MM.1S (cell line): ENCODE results near the gene FAM216A.
A peak's percentile ranks its signal among the peaks of the same experiment; 100 is the strongest.

Experiments
- DNase-seq: peaks from one replicate; pipeline ENCODE4 v3.0.0-alpha.2; 2015
- H2AFZ ChIP-seq: fragments of 300-600 bp; sonication (generic); 2 replicates; pipeline ENCODE4 v1.6.0; 2016; ENCODE audit warnings: antibody characterized with exemption, low read length
- H3F3A ChIP-seq: fragments of 300-600 bp; sonication (generic); 2 replicates; pipeline ENCODE4 v1.6.1; 2016; ENCODE audit warnings: mild to moderate bottlenecking, antibody characterized with exemption, low read length, moderate library complexity, mixed read lengths; ENCODE audit not compliant: insufficient read depth
- H3K27ac ChIP-seq: fragments of 300-600 bp; sonication (generic); 2 replicates; pipeline ENCODE4 v1.5.1; 2016; ENCODE audit warnings: mild to moderate bottlenecking, low read length
- H3K27me3 ChIP-seq: fragments of 300-600 bp; sonication (generic); replicated peaks from 2 replicates; pipeline ENCODE4 v1.6.0; 2016; ENCODE audit warnings: low read length; ENCODE audit not compliant: insufficient read depth
- H3K36me3 ChIP-seq: fragments of 300-600 bp; sonication (generic); replicated peaks from 2 replicates; pipeline ENCODE4 v1.6.1; 2016; ENCODE audit warnings: mild to moderate bottlenecking, low read length, mixed read lengths; ENCODE audit not compliant: insufficient read depth
- H3K4me1 ChIP-seq: fragments of 300-600 bp; sonication (generic); 2 replicates; pipeline ENCODE4 v1.6.1; 2016; ENCODE audit warnings: low read length, mixed read lengths
- H3K4me2 ChIP-seq: fragments of 300-600 bp; sonication (generic); 2 replicates; pipeline ENCODE4 v1.6.0; 2016; ENCODE audit warnings: low read depth, low read length
- H3K4me3 ChIP-seq: fragments of 300-600 bp; sonication (generic); 2 replicates; pipeline ENCODE4 v1.5.1; 2016; ENCODE audit warnings: low read length, mixed read lengths
- H3K79me2 ChIP-seq: fragments of 300-600 bp; sonication (generic); 2 replicates; pipeline ENCODE4 v1.6.1; 2016; ENCODE audit warnings: mixed run types, low read length, mixed read lengths
- H3K9ac ChIP-seq: fragments of 300-600 bp; sonication (generic); 2 replicates; pipeline ENCODE4 v1.6.1; 2016; ENCODE audit warnings: low read length, mixed read lengths
- H3K9me2 ChIP-seq: fragments of 300-600 bp; sonication (generic); replicated peaks from 2 replicates; pipeline ENCODE4 v1.6.1; 2016; ENCODE audit warnings: mild to moderate bottlenecking, low read length, mixed read lengths; ENCODE audit not compliant: insufficient read depth
- H3K9me3 ChIP-seq: fragments of 300-600 bp; sonication (generic); replicated peaks from 2 replicates; pipeline ENCODE4 v1.6.1; 2016; ENCODE audit warnings: mild to moderate bottlenecking, low read length, mixed read lengths; ENCODE audit not compliant: insufficient read depth
- H4K20me1 ChIP-seq: fragments of 300-600 bp; sonication (generic); 2 replicates; pipeline ENCODE4 v1.6.1; 2016; ENCODE audit warnings: mild to moderate bottlenecking, low read length, moderate library complexity, mixed read lengths; ENCODE audit not compliant: insufficient read depth
- EZH2 ChIP-seq: fragments of 300-600 bp; sonication (generic); optimal IDR thresholded peaks from 2 replicates; pipeline ENCODE3; 2017; ENCODE audit warnings: low read depth, mild to moderate bottlenecking, antibody characterized with exemption, low read length, mixed read lengths
- EZH2phosphoT487 ChIP-seq: fragments of 300-600 bp; sonication (generic); IDR thresholded peaks from 2 replicates; pipeline ENCODE4 v1.6.1; 2018; ENCODE audit warnings: antibody characterized with exemption, low read length
- TF ChIP-seq, protein P1 (sequence below): fragments of 300-600 bp; sonication (generic); IDR thresholded peaks from 2 replicates; pipeline ENCODE4 v1.5.1; 2016; ENCODE audit warnings: antibody characterized with exemption, low read length, mixed read lengths

FAM216A gene

DNA sequence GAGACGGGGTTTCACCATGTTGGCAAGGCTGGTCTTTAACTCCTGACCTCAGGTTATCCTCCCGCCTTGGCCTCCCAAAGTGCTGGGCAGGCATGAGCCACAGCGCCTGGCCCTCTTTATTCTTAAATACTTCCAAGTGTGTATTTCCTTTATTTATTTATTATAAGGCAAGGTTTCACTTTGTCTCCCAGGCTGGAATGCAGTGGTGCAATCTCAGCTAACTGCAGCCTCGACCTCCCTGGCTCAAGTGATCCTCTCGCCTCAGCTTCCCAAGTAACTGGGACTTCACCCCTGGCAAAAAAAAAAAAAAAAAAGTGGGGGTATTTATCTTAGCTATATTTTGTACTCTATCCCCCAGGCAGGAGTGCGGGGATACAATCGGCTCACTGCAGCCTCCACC, 6.8 kb downstream of the FAM216A start:
- no peak for DNase-seq
- Histone ChIP-seq H3K36me3 (no peaks in the 10 kb centered on the region), H3K27me3 (no peaks in the 10 kb centered on the region)

DNA sequence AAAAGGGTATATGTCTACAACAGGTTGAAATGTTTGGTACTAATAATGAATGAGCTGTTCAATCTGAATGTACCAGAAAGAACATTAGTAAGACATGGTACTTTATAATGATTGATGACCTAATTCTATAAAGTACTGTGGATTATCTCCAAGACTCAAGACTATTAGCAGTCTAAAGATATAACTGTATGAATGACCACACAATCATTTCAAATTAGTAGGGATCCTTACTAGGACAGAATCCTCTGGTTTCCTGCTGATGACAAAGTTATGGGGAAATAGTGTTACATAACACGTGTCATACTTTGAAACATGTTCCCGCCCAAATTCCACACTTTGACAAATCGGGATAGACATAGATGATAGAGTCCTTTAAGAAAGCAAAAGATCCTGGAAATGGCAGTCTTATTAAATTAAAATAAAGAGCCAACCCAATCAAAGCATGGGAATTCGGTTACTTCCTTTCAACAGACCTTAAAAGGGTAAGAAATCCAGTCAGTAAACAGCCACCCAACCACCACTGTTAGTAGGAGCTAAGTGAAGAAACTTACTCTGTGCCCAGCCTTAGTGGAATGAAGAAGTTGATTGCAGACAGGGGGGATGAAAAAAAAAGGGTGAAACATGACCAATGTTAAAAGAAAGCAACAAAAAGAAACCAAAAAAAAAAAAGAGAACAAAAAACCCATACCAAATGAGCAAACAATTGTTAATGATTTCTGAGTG, 30.5 kb downstream of the FAM216A start:
- no peaks in the 10 kb centered on the region for H3K36me3 ChIP-seq

More for the DNA sequence above, 6.8 kb downstream of the FAM216A start:
- Histone ChIP-seq H3F3A (no peaks in the 10 kb centered on the region), H3K9me3 (no peaks in the 10 kb centered on the region), H3K4me2 (no peak overlapping the region), H3K9me2 (no peaks in the 10 kb centered on the region), H3K4me3 (no peak overlapping the region), H2AFZ (no peak overlapping the region), H3K4me1 (no peaks in the 10 kb centered on the region), H3K27ac (no peak overlapping the region), H4K20me1 (no peaks in the 10 kb centered on the region), H3K9ac (no peak overlapping the region), H3K79me2 (no peaks in the 10 kb centered on the region)
- TF ChIP-seq EZH2phosphoT487 (no peak), EZH2 (no peak)
- TF ChIP-seq, protein P1, sequence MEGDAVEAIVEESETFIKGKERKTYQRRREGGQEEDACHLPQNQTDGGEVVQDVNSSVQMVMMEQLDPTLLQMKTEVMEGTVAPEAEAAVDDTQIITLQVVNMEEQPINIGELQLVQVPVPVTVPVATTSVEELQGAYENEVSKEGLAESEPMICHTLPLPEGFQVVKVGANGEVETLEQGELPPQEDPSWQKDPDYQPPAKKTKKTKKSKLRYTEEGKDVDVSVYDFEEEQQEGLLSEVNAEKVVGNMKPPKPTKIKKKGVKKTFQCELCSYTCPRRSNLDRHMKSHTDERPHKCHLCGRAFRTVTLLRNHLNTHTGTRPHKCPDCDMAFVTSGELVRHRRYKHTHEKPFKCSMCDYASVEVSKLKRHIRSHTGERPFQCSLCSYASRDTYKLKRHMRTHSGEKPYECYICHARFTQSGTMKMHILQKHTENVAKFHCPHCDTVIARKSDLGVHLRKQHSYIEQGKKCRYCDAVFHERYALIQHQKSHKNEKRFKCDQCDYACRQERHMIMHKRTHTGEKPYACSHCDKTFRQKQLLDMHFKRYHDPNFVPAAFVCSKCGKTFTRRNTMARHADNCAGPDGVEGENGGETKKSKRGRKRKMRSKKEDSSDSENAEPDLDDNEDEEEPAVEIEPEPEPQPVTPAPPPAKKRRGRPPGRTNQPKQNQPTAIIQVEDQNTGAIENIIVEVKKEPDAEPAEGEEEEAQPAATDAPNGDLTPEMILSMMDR, result no peak

DNA sequence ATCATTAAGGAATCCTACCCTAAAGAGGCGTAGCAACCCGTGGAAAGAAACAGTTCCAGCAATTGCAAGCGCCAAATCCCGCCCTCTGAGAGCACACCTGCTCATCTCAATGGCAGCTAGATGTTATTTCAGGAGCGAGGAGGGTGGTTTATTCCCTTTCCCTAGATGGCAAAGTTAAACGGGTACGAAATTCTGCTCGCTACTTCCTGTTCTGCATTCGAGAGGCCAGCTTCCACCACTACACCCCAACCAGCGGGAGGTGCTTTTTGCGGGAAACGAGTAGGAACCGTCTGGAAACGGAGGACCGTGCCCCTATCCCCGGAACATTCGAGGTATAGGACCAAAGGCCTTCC, 32.7 kb downstream of the FAM216A start:
- H4K20me1 ChIP-seq, result no peaks in the 10 kb centered on the region
- peak overlapping the region; percentile 76 for H3K27ac ChIP-seq
- H3K36me3 ChIP-seq, result no peaks in the 10 kb centered on the region
- H3K79me2 ChIP-seq, result peaks cover 43% of the 10 kb centered on the region
- TF ChIP-seq EZH2phosphoT487, result no peak
- TF ChIP-seq EZH2, result no peak
- TF ChIP-seq, protein P1, result no peak
- H3K27me3 ChIP-seq, result no peaks in the 10 kb centered on the region
- H3K4me3 ChIP-seq, result peak overlapping the region; percentile 88
- peak overlapping the region; percentile 35 for H2AFZ ChIP-seq
- H3K9me3 ChIP-seq, result no peaks in the 10 kb centered on the region
- DNase-seq, result peak; percentile 10
- peak overlapping the region; percentile 62; the same call in 1 of the 2 replicates for H3K4me2 ChIP-seq
- peaks cover 9% of the 10 kb centered on the region; the same call in 1 of the 2 replicates for H3K4me1 ChIP-seq
- H3F3A ChIP-seq, result no peaks in the 10 kb centered on the region
- no peaks in the 10 kb centered on the region for H3K9me2 ChIP-seq
- peak overlapping the region; percentile 88 for H3K9ac ChIP-seq

More for the DNA sequence above, 30.5 kb downstream of the FAM216A start:
- Histone ChIP-seq H3K27ac (no peak overlapping the region), H3K9me3 (no peaks in the 10 kb centered on the region), H4K20me1 (no peaks in the 10 kb centered on the region), H3K9me2 (no peaks in the 10 kb centered on the region), H3K27me3 (no peaks in the 10 kb centered on the region), H3K9ac (no peak overlapping the region), H3K4me3 (no peak overlapping the region), H3K4me1 (peaks cover 9% of the 10 kb centered on the region; the same call in 1 of the 2 replicates), H3F3A (no peaks in the 10 kb centered on the region), H2AFZ (no peak overlapping the region), H3K79me2 (peaks cover 43% of the 10 kb centered on the region), H3K4me2 (no peak overlapping the region)
- TF ChIP-seq, protein P1, result no peak
- TF ChIP-seq EZH2 (no peak), EZH2phosphoT487 (no peak)
- no peak for DNase-seq
